ENCODE measurements around the gene PHACTR1. TPM values are rescaled to one million over a fixed set of nuclear protein-coding genes. Genes with fewer than 3 reads are reported as not detected.

Gene PHACTR1
- total RNA-seq, 1 donor from 2014 or later, result 2.2 TPM

GRCh38 chr6:13285705-13286104 lies 569.1 kb downstream of the PHACTR1 start:
- H3K36me3 ChIP-seq (ENCODE audit: control insufficient read depth, insufficient read depth, low read length), result no peaks in the 10 kb centered on the region
- DNase-seq (ENCODE audit: low read depth), result no peak
- no peak for TF ChIP-seq CTCF (IDR thresholded peaks at IDR 0.05; ENCODE audit: insufficient read depth, low read length, poor library complexity, severe bottlenecking)
- no peak overlapping the region for H3K4me3 ChIP-seq (ENCODE audit: low read depth, low read length)
- no peaks in the 10 kb centered on the region for H3K27me3 ChIP-seq (ENCODE audit: control insufficient read depth, insufficient read depth, low read length)

- H3K27me3 ChIP-seq (ENCODE audit: control insufficient read depth, insufficient read depth, low read length), result no peaks in the 10 kb centered on the region
- TF ChIP-seq CTCF (IDR thresholded peaks at IDR 0.05; ENCODE audit: insufficient read depth, low read length, poor library complexity, severe bottlenecking), result no peak
- DNase-seq (ENCODE audit: low read depth), result no peak
- no peaks in the 10 kb centered on the region for H3K36me3 ChIP-seq (ENCODE audit: control insufficient read depth, insufficient read depth, low read length)
- H3K4me3 ChIP-seq (ENCODE audit: low read depth, low read length), result no peak overlapping the region
These were observed 569.6 kb downstream of the PHACTR1 start for GRCh38 chr6:13286181-13286580.

GRCh38 chr6:13287104-13287503 lies 570.5 kb downstream of the PHACTR1 start:
- TF ChIP-seq CTCF (IDR thresholded peaks at IDR 0.05; ENCODE audit: insufficient read depth, low read length, poor library complexity, severe bottlenecking), result no peak
- DNase-seq (ENCODE audit: low read depth), result no peak
- Histone ChIP-seq H3K36me3 (ENCODE audit: control insufficient read depth, insufficient read depth, low read length) (no peaks in the 10 kb centered on the region), H3K27me3 (ENCODE audit: control insufficient read depth, insufficient read depth, low read length) (no peaks in the 10 kb centered on the region), H3K4me3 (ENCODE audit: low read depth, low read length) (no peak overlapping the region)

GRCh38 chr6:13288481-13288880 lies 571.9 kb downstream of the PHACTR1 start:
- Histone ChIP-seq H3K4me3 (ENCODE audit: low read depth, low read length) (no peak overlapping the region), H3K36me3 (ENCODE audit: control insufficient read depth, insufficient read depth, low read length) (no peaks in the 10 kb centered on the region), H3K27me3 (ENCODE audit: control insufficient read depth, insufficient read depth, low read length) (no peaks in the 10 kb centered on the region)
- TF ChIP-seq CTCF (IDR thresholded peaks at IDR 0.05; ENCODE audit: insufficient read depth, low read length, poor library complexity, severe bottlenecking), result no peak
- no peak for DNase-seq (ENCODE audit: low read depth)

GRCh38 chr6:13288969-13289391 lies 572.4 kb downstream of the PHACTR1 start:
- Histone ChIP-seq H3K27me3 (ENCODE audit: control insufficient read depth, insufficient read depth, low read length) (no peaks in the 10 kb centered on the region), H3K4me3 (ENCODE audit: low read depth, low read length) (no peak overlapping the region), H3K36me3 (ENCODE audit: control insufficient read depth, insufficient read depth, low read length) (no peaks in the 10 kb centered on the region)
- no peak for TF ChIP-seq CTCF (IDR thresholded peaks at IDR 0.05; ENCODE audit: insufficient read depth, low read length, poor library complexity, severe bottlenecking)
- no peak for DNase-seq (ENCODE audit: low read depth)

GRCh38 chr6:13289789-13290318 lies 573.3 kb downstream of the PHACTR1 start:
- no peak for DNase-seq (ENCODE audit: low read depth)
- TF ChIP-seq CTCF (IDR thresholded peaks at IDR 0.05; ENCODE audit: insufficient read depth, low read length, poor library complexity, severe bottlenecking), result no peak
- Histone ChIP-seq H3K4me3 (ENCODE audit: low read depth, low read length) (no peak overlapping the region), H3K27me3 (ENCODE audit: control insufficient read depth, insufficient read depth, low read length) (no peaks in the 10 kb centered on the region), H3K36me3 (ENCODE audit: control insufficient read depth, insufficient read depth, low read length) (peaks cover 1% of the 10 kb centered on the region)
